Neural cell (in vitro differentiated cells): ENCODE measurements around the gene PLXDC2.

Experiments used
- MXI1 ChIP-seq: fragments of 450-650 bp; conservative IDR thresholded peaks from 2 replicates; pipeline ENCODE4 v1.6.1; 2014; ENCODE audit warnings: antibody characterized with exemption, mild to moderate bottlenecking; ENCODE audit not compliant: poor library complexity, severe bottlenecking
- POLR2AphosphoS5 ChIP-seq: IDR thresholded peaks from 2 replicates; pipeline ENCODE4 v1.6.1; 2012
- SMC3 ChIP-seq: fragments of 450-650 bp; conservative IDR thresholded peaks from 2 replicates; pipeline ENCODE4 v1.6.1; 2014; ENCODE audit warnings: antibody characterized with exemption, mild to moderate bottlenecking, moderate library complexity; ENCODE audit not compliant: poor library complexity
- TAF1 ChIP-seq: IDR thresholded peaks from 2 replicates; pipeline ENCODE4 v1.6.1; 2012; ENCODE audit warnings: low read depth
- TF ChIP-seq, protein P1 (sequence below): fragments of 450-650 bp; IDR thresholded peaks from 2 replicates; pipeline ENCODE4 v1.5.1; 2014; ENCODE audit warnings: antibody characterized with exemption, mild to moderate bottlenecking, moderate library complexity; ENCODE audit not compliant: poor library complexity, severe bottlenecking
- TF ChIP-seq, protein P2 (sequence below): IDR thresholded peaks from 2 replicates; pipeline ENCODE4 v1.6.1; 2012; ENCODE audit warnings: borderline replicate concordance

DNA sequence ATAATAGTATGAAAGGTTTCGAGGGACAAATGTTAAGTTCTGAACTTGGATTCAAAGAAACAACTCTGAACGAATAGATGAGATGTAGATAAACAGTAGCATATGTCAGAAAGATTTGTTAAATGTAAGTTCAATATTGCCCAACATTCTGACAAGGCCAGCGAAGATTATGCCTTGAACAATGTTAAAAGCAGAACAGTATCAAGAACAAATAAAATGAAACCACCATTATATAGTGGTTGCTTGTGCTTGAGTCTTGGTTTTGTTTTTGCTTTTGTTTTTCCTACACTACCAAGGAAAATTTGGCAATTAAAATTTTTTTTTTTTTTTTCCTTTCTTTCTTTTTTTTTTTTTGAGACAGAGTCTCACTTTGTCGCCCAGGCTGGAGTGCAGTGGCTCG lies 66.4 kb downstream of the PLXDC2 start:
- TF ChIP-seq, protein P1, sequence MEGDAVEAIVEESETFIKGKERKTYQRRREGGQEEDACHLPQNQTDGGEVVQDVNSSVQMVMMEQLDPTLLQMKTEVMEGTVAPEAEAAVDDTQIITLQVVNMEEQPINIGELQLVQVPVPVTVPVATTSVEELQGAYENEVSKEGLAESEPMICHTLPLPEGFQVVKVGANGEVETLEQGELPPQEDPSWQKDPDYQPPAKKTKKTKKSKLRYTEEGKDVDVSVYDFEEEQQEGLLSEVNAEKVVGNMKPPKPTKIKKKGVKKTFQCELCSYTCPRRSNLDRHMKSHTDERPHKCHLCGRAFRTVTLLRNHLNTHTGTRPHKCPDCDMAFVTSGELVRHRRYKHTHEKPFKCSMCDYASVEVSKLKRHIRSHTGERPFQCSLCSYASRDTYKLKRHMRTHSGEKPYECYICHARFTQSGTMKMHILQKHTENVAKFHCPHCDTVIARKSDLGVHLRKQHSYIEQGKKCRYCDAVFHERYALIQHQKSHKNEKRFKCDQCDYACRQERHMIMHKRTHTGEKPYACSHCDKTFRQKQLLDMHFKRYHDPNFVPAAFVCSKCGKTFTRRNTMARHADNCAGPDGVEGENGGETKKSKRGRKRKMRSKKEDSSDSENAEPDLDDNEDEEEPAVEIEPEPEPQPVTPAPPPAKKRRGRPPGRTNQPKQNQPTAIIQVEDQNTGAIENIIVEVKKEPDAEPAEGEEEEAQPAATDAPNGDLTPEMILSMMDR = no peak
- TF ChIP-seq TAF1 = no peak
- TF ChIP-seq SMC3 = no peak
- no peak for TF ChIP-seq POLR2AphosphoS5
- no peak for TF ChIP-seq MXI1
- TF ChIP-seq, protein P2, sequence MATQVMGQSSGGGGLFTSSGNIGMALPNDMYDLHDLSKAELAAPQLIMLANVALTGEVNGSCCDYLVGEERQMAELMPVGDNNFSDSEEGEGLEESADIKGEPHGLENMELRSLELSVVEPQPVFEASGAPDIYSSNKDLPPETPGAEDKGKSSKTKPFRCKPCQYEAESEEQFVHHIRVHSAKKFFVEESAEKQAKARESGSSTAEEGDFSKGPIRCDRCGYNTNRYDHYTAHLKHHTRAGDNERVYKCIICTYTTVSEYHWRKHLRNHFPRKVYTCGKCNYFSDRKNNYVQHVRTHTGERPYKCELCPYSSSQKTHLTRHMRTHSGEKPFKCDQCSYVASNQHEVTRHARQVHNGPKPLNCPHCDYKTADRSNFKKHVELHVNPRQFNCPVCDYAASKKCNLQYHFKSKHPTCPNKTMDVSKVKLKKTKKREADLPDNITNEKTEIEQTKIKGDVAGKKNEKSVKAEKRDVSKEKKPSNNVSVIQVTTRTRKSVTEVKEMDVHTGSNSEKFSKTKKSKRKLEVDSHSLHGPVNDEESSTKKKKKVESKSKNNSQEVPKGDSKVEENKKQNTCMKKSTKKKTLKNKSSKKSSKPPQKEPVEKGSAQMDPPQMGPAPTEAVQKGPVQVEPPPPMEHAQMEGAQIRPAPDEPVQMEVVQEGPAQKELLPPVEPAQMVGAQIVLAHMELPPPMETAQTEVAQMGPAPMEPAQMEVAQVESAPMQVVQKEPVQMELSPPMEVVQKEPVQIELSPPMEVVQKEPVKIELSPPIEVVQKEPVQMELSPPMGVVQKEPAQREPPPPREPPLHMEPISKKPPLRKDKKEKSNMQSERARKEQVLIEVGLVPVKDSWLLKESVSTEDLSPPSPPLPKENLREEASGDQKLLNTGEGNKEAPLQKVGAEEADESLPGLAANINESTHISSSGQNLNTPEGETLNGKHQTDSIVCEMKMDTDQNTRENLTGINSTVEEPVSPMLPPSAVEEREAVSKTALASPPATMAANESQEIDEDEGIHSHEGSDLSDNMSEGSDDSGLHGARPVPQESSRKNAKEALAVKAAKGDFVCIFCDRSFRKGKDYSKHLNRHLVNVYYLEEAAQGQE = no peak
